ENCODE measurements around the gene ITPR1.
A peak's percentile ranks its signal among the peaks of the same experiment; 100 is the strongest.
"Not testable (repeated sequence)": the region's sequence is repeated elsewhere in the genome, so short reads cannot be mapped to it uniquely, and the experiment has no call there.

The ITPR1 gene

DNA sequence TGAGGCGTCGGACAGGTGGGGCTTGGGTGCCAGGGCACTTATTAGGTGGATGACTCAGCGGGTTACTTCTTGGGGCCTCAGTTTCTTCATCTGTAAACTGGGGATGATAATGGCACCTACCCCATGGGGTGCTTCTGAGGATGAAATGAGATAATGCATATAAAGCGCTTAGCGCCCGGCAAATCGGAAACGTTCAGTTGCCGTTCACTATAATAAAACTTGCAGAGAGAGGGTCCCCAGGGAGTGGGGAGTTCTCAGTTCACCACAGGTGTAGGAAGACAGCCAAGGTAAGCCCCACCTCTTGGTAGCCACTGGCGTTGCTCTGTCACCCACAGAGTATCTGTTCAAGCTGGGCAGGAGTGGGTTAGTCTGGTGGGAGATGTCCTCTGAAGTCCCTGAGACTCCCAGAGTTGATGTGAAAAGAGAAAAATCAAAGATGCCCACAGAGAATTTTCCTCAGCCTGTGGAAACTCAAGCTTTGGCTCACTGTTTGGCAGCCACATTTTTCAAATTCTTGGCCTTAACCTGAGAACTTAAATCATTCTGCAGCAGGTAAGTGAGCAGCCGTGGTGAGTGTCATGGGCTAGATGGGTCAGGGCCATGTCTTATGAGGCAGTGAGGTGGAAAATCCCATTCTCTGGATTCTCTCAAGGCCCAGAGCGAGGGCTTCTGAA, 264.6 kb downstream of the ITPR1 start:
- no peak overlapping the region for H3K27ac ChIP-seq
- H3K4me3 ChIP-seq, result no peak overlapping the region

DNA sequence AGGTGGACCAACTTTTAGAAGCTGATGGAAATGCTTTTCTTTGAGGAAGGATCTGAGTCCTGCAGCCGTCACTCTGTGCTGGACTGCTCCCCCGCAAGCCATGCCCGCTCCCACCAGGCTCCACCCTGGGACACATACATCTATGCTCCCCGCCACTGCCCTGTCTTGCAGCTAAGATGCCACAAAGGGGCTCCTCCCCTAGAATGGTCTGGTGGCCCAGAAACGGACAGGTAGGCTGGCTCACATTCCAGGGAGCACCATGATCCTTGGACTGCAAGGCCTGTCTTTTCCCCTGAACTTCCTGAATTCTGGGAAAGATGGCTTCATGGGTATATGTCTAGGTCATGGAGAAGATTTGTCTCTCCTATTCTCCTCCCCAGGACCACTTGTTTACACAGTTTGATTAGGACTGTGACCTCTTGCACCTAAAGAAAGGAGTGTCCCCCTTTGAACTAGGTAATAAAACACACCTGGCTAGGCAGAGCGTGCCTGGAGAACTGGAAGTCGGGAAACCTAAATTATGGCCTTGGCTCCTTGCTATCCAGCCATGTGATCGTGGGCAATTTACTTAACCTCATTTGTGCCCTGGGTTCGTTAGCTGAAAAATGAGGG, 265.2 kb downstream of the ITPR1 start:
- Histone ChIP-seq H3K4me3 (no peak overlapping the region), H3K27ac (no peak overlapping the region)

DNA sequence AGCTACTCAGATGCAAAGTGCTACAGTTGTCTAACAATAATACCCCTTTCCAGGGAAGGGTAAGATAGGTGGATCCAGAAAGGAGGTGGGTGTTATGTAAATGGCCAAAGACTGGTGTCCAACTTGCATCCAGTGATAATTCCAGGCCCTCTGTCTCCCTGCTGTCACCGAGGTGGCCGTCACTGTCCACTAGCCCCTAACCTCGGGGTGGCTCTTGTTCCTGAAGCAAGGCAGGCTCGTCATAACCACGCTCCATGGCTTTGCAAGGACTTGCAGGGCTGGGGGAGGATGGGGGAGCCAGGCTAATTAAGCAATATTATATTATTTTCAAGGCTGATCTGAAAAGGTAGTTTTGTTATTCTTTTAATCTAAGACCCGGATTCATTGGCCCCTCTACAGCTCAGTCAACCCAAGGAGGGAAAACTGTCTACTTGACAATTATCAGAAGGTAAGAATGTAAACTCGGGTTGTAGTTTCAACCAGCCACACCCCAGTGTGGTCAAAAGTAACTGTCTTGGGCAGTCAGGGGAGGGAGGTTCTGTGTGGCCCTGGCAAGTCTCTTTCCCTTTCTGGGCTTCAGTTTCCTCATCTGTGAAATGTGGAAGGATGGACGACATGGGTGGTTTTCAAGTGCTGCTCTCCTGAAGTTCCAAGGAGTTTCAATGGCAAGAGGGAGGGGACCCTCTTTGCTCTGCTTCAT, 266.0 kb downstream of the ITPR1 start:
- peak overlapping the region in 1 of 21 experiments; percentile 17 for H3K27ac ChIP-seq
- no peak overlapping the region for H3K4me3 ChIP-seq

DNA sequence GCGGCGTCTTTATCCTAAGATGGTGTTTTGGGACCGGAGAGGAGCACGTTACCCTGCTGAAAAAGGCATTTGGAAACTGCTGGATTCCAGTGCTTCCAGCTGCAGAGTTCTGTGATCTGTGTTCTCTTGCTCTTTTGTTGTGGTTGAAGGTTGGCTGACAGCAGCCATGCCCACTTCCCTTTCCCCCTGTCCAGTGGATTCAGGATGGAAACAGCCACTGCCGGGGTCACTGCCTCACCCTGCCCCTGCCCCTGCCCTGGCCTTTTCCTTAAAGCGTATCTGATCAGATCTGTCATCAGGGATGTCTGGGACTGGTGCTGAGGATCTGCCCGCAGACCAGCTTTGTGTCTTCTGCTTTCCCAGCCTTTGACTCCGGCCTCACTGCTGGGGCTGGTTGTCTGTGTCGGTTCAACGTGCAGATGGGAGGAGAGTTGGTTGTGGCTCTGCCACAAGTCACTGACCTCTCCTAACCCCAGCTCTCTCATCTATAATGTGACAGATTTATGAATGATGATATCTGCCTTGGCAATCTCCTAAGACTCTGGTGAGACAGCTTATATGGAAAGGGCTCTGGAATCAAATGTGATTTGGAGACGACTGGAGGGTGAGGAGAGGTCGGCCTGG, 266.7 kb downstream of the ITPR1 start:
- H3K4me3 ChIP-seq, result no peak overlapping the region
- peak overlapping the region in 1 of 21 experiments; percentile 17 for H3K27ac ChIP-seq

DNA sequence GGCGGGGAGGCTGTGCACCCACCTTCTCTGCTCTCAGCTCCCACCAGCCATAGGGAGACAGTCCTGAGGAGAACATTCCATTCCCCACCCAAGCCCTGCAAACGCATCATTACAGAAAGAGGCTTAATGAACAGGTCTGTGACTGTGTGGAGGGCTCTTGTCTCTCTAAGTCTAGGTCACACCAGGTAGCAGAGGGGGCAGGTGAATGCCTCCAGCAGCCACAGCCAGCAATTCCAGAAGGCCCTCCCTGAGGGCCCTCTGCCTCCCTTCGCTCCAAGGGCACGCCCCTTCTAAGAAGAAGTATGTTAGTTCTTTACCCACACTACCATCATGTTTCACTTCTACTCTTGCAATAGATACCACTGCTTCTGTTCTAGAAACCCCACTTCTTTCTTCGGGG, 268.6 kb downstream of the ITPR1 start:
- Histone ChIP-seq H3K27ac (no peak overlapping the region), H3K4me3 (no peak overlapping the region)

DNA sequence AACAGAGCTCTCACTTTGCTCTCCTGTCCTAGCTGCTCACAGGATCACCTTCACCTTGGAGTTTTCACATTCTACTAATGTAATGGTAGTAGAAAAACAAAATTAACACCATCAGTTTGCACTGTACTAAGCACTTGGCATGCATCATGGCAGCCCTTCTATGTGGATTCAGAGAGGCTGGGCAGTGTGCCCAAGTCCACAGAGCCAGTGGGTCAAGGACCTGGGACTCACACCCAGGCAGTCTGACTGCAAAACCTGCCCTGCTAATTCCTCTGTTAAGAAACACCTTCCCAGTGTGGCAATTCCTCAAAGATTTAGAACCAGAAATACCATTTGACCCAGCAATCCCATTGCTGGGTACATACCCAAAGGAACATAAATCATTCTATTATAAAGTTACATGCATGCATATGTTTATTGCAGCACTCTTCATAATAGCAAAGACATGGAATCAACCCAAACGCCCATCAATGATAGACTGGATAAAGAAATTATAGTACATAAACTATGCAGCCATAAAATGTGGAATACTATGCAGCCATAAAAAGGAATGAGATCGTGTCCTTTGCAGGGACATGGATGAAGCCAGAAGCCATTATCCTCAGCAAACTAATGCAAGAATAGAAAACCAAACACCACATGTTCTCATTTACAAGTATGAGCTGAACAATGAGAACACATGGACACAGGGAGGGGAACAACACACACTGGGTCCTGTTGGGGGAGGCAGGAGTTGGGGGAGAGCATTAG, 269.5 kb downstream of the ITPR1 start:
- H3K4me3 ChIP-seq, H3K27ac ChIP-seq: not testable (repeated sequence)

DNA sequence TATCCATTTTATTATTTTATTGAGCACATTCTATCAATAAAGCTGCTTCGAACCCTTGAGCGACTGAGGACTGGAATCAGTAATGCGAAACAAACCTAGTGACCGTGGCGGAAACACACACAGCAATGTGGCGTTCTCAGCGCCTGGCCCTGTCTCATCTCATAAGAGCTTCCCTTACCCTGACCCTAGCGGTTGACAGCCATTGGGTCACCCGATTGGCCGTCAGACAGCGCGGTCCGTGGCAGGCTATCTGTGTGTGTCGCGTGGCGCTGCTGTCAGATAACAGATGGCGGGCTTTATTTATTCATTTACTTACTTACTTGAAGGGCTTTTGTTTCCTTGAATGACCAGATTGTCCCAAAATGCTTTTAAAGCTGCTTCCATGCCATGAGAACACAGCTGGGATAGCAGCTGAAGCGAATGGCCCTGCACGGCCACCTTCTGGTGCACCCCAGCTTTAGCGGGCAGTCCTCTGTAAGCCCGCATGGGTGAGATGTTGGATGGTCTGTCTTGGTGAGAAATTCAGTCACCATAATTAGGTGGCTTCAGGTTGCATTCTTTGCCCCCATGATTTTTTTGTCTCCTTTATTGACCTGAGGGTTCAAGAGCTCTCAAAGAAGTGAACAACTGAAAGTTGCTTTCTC, 270.6 kb downstream of the ITPR1 start:
- H3K4me3 ChIP-seq, result no peak overlapping the region
- no peak overlapping the region for H3K27ac ChIP-seq

DNA sequence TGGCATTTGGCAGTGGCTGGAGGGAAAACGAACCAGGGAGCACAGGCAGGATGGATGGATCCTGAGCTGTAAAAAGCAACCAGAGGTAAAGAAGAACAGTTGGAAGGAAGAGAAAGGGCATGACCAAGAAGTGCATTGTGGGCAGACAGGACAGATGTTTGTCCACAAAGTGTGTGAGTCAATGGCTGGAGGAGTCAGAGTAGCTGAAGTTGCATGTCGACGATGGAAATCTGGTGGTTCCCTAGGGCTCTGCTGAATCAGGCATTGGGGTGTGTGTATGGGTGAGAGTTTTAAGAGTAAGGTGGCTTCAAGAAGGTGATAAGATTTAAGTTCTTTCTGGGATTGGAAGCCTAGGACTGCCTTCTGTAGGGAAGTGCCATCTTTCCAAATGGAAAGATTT, 272.1 kb downstream of the ITPR1 start:
- Histone ChIP-seq H3K4me3 (no peak overlapping the region), H3K27ac (no peak overlapping the region)

DNA sequence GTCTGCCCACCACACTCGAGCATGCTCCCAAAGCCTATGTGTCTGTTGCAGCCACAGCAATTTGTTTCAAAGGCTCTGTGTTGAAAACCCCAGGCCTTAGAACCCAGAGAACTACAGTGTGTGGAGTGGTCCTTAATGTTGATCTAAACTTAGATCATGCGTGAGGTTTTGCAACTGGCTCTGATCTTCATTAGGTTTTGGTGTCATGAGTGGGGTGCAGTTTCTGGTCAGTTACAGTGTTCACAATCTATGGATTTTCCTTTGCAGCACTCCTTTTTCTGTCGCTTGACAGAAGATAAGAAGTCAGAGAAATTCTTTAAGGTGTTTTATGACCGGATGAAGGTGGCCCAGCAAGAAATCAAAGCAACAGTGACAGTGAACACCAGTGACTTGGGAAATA, 273.1 kb downstream of the ITPR1 start:
- Histone ChIP-seq H3K27ac (no peak overlapping the region), H3K4me3 (no peak overlapping the region)

DNA sequence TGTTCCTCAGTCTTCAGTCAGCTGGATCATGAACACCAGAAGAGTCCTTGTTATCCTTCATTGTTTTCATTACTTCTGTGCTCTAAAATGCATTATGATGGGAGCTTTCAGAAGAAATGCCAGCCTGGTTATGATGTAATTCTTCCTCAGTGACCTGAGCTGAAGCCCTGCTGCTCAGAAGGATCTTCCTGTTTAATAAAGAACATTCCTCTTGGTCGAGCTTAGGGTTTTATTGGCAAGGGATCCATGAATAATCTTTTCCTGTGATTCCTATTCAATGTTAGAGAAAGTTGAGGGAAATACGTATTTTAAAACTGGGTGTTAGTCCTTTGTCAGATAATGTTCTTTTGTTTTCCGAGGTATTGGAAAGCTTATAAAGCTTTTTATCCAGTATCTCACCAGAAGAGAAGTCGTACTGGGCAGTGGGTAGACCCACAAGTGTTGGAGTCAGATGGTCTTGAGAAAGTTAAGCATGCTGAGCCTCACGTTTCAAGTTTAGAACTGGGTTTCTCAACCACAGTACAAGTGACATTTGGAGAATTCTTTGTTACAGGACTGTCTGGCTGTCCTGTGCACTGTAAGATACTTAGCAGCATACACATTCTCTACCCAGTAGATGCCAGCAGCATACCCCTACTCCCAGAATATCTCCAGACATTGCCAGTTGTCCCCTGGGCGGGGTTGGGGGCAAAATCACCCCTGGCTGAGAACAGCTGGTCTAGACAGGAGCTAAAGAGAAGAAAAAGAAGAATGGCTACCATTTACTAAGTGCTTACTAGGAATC, 273.8 kb downstream of the ITPR1 start:
- no peak overlapping the region for H3K27ac ChIP-seq

DNA sequence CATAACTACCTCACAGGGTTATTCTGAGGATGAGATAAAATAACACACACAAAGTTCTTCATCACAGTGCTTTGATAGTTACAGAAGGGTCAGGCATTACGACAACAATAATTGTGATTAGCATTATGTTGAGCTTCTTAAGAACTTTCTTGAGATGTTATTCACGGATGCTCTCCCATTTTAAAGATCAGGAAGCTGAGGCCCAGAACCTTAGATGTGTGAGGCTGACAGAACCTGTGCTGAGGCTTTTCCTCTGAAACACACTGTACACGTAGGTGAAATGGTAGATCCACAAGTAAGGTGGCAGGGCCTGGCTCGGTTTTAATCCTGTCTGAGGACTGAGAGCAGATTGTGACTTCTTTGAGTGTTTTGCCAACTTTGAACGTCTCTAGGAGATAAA, 274.9 kb downstream of the ITPR1 start:
- Histone ChIP-seq H3K27ac (no peak overlapping the region), H3K4me3 (no peak overlapping the region)

More for the DNA sequence above, 273.8 kb downstream of the ITPR1 start:
- no peak overlapping the region for H3K4me3 ChIP-seq

DNA sequence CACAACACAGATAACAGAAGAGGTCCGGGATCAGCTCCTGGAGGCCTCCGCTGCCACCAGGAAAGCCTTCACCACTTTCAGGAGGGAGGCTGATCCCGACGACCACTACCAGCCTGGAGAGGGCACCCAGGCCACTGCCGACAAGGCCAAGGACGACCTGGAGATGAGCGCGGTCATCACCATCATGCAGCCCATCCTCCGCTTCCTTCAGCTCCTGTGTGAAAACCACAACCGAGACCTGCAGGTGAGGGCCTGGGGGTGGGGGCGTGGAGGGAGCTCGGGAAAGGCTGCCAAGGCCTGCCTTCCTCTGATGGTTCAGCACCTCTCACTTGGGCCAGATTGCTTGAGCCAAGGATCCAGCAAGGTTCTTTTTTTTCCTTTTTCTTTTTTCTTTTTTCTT, 275.4 kb downstream of the ITPR1 start:
- H3K27ac ChIP-seq, result no peak overlapping the region
- no peak overlapping the region for H3K4me3 ChIP-seq

DNA sequence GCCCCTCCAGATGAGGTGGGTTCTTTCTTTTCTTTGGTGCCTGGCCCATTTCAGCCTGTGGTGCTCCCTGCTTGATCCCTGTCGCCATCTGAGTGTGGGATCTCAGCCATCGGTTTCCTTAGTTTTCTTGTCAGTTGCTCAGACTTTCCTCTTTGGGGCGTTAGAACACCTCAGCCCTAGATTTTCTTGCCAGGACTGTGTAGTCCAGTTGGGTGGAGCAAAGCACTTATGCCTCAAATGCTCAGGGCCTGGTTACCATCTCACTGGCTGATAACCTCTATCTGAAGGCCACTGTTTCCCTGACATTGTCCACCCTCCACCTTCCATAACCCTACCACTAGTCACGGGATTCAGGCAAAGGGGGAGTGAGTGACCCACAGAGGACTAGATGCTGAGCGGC, 277.4 kb downstream of the ITPR1 start:
- H3K27ac ChIP-seq, result peak overlapping the region in 2 of 21 experiments; percentile 54 to 86
- no peak overlapping the region for H3K4me3 ChIP-seq

DNA sequence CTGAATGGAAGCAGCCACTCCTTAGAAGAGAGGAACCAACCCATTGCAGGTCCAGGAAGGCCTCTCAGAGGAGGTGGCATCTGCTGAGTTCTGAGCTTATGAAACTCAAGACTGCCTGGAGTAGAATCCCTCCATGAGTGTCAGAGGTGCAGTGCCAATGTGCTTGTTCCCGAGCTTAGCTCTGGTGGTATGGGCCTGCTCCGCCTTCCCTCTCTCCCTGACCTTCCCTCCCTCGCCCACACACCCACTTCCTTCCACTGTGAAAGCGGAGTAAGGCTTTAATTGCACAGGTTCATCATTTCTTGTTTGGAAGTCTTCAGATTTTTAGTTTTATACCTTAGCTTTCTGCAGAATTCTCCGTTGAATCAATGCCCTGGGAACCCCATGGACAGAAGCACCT, 278.1 kb downstream of the ITPR1 start:
- Histone ChIP-seq H3K27ac (peak overlapping the region in 4 of 21 experiments; percentile 21 to 86 (median 66)), H3K4me3 (no peak overlapping the region)

DNA sequence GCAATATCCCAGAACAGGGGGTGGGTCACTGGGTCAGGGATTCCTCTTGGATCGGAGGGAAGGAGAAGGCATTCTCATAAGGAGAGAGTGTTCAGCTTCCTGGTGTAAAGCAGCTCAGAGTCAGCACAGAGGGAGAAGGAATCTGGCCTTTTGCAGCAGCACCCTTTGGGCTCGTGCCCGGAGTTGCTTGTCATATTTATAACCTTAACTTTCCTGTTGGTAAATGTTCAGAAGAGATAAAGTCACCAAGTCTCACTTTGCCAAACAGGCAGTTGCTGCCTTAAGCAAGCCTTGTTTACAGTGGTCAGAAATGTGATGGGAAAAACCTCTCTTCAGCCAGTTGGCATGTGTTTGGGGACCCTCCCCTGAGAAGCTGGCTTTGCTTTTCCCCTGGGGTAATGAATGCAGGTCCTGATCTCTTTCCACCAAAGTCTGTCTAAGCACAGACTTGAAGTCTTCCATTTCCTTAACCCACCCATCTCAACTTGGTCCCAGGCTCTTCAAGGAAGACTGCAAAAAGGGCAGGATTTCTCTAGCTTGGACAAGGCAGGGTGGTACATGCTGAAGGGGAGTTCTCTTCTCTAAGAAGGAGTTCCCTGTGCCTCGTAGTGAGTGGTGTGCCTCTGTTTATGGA, 279.1 kb downstream of the ITPR1 start:
- Histone ChIP-seq H3K4me3 (no peak overlapping the region), H3K27ac (peak overlapping the region in 14 of 21 experiments; percentile 13 to 86 (median 60))

DNA sequence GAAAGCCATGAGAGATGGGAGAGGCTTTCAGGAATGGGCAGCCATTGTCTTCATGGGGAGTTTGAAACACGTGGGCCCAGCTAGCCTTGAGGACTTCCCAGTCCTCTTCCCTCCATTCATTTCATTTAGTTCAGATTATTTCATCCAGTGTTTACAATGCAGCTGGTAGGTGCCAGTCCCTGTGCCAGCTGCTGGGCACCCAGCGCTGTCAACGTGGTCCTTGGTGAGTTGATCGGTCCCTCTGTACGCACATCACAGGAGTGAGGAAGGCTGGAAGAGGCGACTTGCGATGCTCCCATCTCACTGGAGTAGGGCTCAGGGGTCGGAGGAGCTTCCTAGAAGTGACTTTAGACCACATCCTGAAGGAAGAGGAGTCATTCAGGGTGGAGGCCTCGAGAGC, 279.7 kb downstream of the ITPR1 start:
- H3K27ac ChIP-seq, result peak overlapping the region in 13 of 21 experiments; percentile 4 to 86 (median 65)
- no peak overlapping the region for H3K4me3 ChIP-seq

DNA sequence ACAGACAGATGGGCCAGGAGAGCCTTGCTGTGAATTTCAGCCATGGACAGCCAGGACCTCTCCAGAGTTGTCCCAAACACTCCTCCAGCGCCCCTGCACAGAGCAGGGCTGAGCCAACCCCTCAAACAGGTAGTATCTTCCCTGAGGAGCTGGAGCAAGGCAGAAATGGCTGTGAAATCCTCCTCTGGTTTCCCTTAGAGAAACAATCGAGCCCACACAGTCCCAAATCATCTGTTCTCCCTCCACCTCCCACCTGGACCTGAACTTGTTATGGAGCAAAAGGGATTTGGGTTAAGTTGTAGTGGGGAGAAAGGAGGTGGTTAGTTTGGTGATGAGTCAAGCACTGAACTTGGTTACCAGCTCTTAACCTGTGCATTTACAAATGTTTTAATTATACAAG, 280.4 kb downstream of the ITPR1 start:
- Histone ChIP-seq H3K4me3 (no peak overlapping the region), H3K27ac (no peak overlapping the region)

DNA sequence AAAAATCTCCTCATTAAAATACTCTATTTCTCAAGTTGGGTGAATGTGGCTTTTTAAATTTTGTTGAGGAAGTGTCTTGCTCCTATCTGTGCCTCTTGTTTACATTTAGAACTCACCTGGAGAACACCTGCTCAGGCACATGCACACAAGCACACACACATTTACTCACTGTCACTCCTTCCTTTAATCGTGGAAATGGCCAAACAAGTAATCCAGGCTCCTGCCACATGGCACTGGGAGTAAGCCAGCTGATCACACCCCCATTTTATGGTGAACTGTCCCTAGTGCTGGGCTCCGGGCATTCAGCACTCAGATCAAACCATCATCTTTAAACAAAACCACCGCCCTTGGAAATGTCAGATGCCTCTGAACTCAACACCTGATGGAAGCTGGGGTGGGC, 281.4 kb downstream of the ITPR1 start:
- H3K4me3 ChIP-seq, result no peak overlapping the region
- H3K27ac ChIP-seq, result peak overlapping the region in 1 of 21 experiments; percentile 25
